Activated naive CD8-positive, alpha-beta T cell (primary cell): ENCODE results near the gene FIGNL2.

Experiments
- H3K27ac Mint-ChIP-seq: one replicate; pipeline ENCODE4 v1.8.0; 2021; ENCODE audit warnings: mixed read lengths
- H3K27me3 Mint-ChIP-seq: one replicate; pipeline ENCODE4 v1.8.0; 2021; ENCODE audit warnings: mixed read lengths
- H3K36me3 Mint-ChIP-seq: one replicate; pipeline ENCODE4 v1.8.0; 2021; ENCODE audit warnings: mixed read lengths
- H3K4me1 Mint-ChIP-seq: one replicate; pipeline ENCODE4 v1.8.0; 2021; ENCODE audit warnings: low read depth, mixed read lengths
- H3K4me3 Mint-ChIP-seq: one replicate; pipeline ENCODE4 v1.8.0; 2021; ENCODE audit warnings: mild to moderate bottlenecking, mixed read lengths
- H3K9me3 Mint-ChIP-seq: one replicate; pipeline ENCODE4 v1.8.0; 2021; ENCODE audit warnings: low read depth, mixed read lengths

FIGNL2 gene

DNA sequence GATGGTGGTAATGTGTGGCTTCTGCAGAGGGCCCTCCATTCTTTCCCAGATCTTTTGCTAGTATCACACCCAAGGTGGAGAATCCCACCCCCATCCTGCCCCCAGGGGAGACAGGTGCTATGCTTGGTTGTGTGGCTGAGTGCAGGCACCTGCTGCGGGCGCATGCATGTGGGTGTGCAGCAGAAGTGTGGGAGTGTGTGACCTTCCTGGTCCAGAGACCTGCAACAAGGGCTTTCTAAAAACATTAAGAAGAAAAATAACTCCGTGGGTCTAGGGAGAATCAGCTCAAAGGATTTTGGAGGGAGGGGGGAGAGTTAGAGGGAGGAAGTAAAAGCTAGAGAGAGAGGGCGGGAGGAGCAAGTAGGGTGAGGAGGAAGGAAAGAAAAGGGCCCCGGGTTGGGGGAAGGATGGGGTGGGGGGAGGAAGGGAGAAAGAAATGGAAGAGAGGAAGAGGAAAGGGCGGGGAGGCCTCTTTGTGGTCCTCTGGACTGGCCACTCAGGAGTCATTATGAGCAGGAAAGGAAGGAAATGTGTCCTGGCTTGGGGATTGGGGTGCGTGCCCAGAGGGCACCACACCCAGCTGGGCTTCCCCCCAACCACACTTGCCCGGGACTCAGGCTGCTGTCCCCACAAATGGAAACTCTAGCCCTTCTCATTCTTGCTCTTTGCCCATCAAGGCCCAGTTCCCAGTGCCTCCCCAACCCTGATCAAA, 3.1 kb upstream of the FIGNL2 start:
- Mint-ChIP-seq H3K27me3 (peaks cover 2% of the 10 kb centered on the region), H3K27ac (peak overlapping the region; percentile 43), H3K4me1 (peaks cover 18% of the 10 kb centered on the region), H3K4me3 (no peak overlapping the region), H3K36me3 (no peaks in the 10 kb centered on the region), H3K9me3 (no peaks in the 10 kb centered on the region)

GRCh38 chr12:51850965-51851299, 2.4 kb upstream of the FIGNL2 start:
- Mint-ChIP-seq H3K36me3 (no peaks in the 10 kb centered on the region), H3K27ac (no peak overlapping the region), H3K27me3 (peaks cover 4% of the 10 kb centered on the region), H3K4me1 (peaks cover 23% of the 10 kb centered on the region), H3K9me3 (no peaks in the 10 kb centered on the region), H3K4me3 (no peak overlapping the region)

- Mint-ChIP-seq H3K4me1 (peaks cover 24% of the 10 kb centered on the region), H3K9me3 (no peaks in the 10 kb centered on the region), H3K27me3 (peaks cover 5% of the 10 kb centered on the region), H3K36me3 (no peaks in the 10 kb centered on the region), H3K4me3 (peak overlapping the region; percentile 9), H3K27ac (no peak overlapping the region)
These were observed 1.8 kb upstream of the FIGNL2 start for GRCh38 chr12:51850081-51850964.

DNA sequence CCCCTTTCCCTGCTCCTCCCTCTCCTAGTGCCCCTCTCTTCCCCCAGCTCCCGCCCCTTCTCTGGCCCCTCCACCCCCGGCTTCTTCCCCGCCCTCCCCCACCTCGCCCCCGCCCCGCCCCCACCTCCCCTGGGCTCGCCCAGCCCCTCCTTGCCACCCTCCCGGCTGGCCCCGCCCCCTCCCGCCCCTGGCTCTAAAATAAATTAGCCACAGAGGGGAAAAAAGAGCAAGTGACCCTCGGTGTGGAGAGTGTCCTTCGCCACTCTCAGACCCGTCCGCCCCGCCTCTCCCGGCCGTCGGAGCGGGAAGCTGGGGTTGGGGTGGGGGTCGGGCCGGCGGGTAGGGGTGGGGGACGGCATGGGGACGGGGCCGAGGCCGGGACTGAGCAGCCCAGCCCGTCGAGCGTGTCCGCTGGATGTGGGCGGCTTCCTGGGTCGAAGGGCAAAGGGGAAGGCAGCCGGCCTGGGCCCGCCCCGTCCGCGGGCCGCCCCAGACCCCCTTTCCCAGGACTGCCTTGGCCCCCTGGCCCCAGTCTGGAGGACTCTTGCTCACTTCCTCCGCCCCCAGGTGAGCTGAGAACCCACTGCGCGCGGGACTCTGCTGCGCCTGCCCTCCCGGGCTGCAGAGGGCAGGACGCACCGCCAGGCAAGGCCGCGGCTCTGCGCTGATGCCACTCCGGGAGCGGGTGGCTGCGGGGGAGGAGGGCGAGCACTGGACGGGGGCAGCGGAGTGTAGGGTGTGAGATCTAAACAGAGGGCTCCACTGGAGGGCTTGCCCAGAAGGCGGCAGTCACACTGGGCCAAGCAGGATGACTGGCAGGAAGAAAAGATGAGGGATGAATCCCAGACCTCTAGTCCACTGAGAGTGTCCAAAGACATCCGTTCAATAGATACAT, 570 bp upstream of the FIGNL2 start:
- no peaks in the 10 kb centered on the region for H3K9me3 Mint-ChIP-seq
- H3K4me3 Mint-ChIP-seq = no peak overlapping the region
- peaks cover 7% of the 10 kb centered on the region for H3K27me3 Mint-ChIP-seq
- no peak overlapping the region for H3K27ac Mint-ChIP-seq
- peaks cover 24% of the 10 kb centered on the region for H3K4me1 Mint-ChIP-seq
- no peaks in the 10 kb centered on the region for H3K36me3 Mint-ChIP-seq

DNA sequence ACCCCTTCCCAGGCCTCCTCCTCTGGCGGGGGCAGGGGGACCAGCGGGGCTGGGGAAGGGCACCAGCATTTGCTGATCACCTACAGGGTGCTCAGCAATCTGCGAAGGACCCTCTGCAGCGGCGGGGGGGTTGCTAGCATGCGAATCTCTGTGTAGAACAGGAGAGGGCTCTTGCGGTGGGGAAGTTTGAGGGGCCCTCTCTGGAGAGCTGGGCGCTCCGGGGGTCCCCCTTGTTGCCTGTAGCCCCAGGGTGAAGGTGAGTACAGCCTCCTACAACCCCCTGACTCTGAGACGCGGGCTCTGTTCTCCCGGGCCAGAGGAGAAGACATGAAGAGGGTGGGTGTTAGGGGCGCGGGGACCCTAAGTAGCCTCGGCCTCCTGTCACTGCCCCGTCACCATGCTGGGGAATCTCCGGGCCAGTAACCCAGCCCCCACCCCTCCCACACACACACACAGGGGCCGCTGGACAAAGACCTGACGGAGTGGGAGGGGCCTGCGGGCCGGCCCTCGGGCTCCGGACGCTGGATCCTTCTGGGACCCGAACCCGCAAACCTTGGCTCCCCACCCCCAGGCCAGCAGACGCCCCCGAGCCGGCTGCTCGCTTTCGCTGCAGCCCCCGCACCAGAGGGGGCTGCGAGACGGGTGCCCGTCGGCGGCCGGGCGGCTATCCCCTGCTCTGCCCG, 734 bp downstream of the FIGNL2 start:
- peaks cover 11% of the 10 kb centered on the region for H3K27me3 Mint-ChIP-seq
- peaks cover 24% of the 10 kb centered on the region for H3K4me1 Mint-ChIP-seq
- H3K36me3 Mint-ChIP-seq = no peaks in the 10 kb centered on the region
- peak overlapping the region; percentile 53 for H3K4me3 Mint-ChIP-seq
- H3K9me3 Mint-ChIP-seq = no peaks in the 10 kb centered on the region
- H3K27ac Mint-ChIP-seq = no peak overlapping the region

DNA sequence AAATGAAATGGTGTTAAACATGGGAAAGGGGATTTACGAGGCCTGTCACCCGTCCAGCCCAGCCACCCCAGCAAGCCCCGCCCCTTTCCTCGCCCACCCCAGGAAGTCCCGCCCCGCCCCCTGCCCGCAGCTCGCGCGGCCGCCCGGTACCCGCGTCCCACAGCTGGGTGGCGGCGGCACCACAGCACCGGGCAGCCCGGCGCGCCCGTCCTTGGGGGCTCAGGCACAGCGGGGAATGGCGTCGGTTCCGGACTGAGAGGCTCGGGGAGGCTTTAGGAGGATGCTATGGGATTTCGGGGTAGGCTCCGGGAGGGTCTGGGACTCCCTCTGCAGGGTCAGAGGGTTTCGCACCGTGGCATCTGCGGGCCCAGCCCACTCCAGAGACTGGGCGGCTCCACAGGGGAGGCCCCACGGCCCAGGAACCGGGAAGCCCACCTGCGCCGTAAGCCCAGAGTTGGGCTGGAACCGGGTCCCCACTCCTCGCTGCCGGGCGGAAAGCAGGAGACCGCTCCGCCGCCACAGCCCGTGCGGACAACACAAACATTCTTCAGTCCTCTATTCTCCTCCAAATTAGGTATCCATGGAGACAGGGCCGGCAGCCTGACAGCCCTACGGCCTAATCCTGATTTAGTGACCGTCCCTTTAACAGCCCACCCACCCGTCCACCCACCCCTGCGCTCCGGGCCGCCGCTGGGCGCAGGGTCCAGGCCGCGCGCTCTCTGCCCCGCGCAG, 1.4 kb downstream of the FIGNL2 start:
- H3K27ac Mint-ChIP-seq = no peak overlapping the region
- peak overlapping the region; percentile 79 for H3K4me3 Mint-ChIP-seq
- H3K36me3 Mint-ChIP-seq = no peaks in the 10 kb centered on the region
- H3K9me3 Mint-ChIP-seq = no peaks in the 10 kb centered on the region
- peaks cover 11% of the 10 kb centered on the region for H3K27me3 Mint-ChIP-seq
- peaks cover 21% of the 10 kb centered on the region for H3K4me1 Mint-ChIP-seq

GRCh38 chr12:51846271-51846691, 2.2 kb downstream of the FIGNL2 start:
- Mint-ChIP-seq H3K9me3 (no peaks in the 10 kb centered on the region), H3K36me3 (no peaks in the 10 kb centered on the region), H3K27ac (no peak overlapping the region), H3K4me1 (peaks cover 18% of the 10 kb centered on the region), H3K27me3 (peaks cover 12% of the 10 kb centered on the region), H3K4me3 (peak overlapping the region; percentile 79)

GRCh38 chr12:51845482-51845881, 3.0 kb downstream of the FIGNL2 start:
- H3K4me1 Mint-ChIP-seq = peaks cover 12% of the 10 kb centered on the region
- no peaks in the 10 kb centered on the region for H3K9me3 Mint-ChIP-seq
- no peaks in the 10 kb centered on the region for H3K36me3 Mint-ChIP-seq
- H3K4me3 Mint-ChIP-seq = no peak overlapping the region
- no peak overlapping the region for H3K27ac Mint-ChIP-seq
- H3K27me3 Mint-ChIP-seq = peaks cover 12% of the 10 kb centered on the region

DNA sequence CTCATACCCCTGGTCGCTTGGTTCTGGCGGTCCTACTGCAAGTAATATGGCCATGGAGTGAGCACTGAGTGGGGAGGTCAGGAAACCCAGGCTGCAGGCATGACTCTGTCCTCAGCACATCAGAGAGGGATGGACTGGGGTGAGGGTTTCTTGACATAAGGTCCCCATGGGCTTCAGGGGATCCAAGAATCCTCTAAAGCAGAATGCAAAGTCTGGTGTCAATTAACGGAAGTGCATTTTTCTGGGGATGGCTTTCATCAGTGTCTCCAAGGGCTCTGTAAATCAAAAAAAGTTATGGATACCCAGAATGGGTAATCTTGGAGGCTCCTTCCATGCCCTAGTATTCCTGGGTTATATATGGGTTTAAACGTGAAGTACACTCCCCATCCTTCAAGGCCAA, 3.7 kb downstream of the FIGNL2 start:
- Mint-ChIP-seq H3K4me1 (peaks cover 12% of the 10 kb centered on the region), H3K9me3 (no peaks in the 10 kb centered on the region), H3K36me3 (no peaks in the 10 kb centered on the region), H3K27ac (no peak overlapping the region), H3K27me3 (peaks cover 12% of the 10 kb centered on the region), H3K4me3 (no peak overlapping the region)

DNA sequence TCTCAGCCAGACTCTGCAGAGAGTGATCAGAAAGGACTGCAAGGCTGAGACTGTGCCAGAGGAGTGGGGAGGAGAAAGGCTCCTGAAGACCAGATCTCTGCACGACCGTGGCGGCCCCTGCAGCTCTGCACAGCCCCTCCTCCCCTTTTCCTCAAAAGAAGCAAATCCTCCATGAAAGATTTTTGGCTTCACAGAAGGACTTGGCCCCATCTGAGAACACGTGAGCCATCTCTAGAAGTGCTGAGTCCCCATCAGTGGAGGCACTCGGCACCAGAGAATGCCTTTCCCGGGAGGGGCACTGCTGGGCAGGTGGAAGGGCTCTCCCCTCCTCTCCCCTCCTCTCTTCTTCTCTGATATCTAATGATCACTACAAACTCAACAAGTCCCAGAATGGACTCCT, 6.8 kb downstream of the FIGNL2 start:
- Mint-ChIP-seq H3K9me3 (no peaks in the 10 kb centered on the region), H3K36me3 (no peaks in the 10 kb centered on the region), H3K27me3 (peaks cover 15% of the 10 kb centered on the region), H3K4me1 (peaks cover 7% of the 10 kb centered on the region), H3K27ac (no peak overlapping the region), H3K4me3 (no peak overlapping the region)

DNA sequence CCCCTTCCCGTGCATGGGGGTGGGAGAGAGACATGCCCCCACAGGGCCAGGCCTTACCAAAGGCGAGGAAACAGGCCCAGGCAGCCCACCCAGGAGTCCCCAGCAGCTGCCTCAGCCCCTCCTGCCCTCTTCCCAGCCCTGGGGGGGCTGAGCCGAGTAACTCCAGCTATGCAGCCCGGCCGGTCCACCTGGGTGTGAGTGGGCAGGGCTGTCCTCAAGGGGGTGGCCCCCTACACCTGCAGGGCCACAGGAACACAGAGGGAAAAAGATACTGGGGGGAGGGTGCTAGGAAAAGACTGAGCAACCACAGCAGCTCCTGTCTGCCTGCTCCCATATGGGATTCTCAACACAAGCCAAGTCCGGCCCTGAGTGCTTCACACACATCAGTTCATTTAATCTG, 7.6 kb downstream of the FIGNL2 start:
- Mint-ChIP-seq H3K27me3 (peaks cover 12% of the 10 kb centered on the region), H3K27ac (no peak overlapping the region), H3K4me3 (no peak overlapping the region), H3K4me1 (peaks cover 1% of the 10 kb centered on the region), H3K9me3 (no peaks in the 10 kb centered on the region), H3K36me3 (no peaks in the 10 kb centered on the region)

GRCh38 chr12:51839310-51839947, 9.1 kb downstream of the FIGNL2 start:
- Mint-ChIP-seq H3K4me1 (no peaks in the 10 kb centered on the region), H3K27me3 (peaks cover 10% of the 10 kb centered on the region), H3K4me3 (no peak overlapping the region), H3K9me3 (no peaks in the 10 kb centered on the region), H3K36me3 (no peaks in the 10 kb centered on the region), H3K27ac (no peak overlapping the region)

DNA sequence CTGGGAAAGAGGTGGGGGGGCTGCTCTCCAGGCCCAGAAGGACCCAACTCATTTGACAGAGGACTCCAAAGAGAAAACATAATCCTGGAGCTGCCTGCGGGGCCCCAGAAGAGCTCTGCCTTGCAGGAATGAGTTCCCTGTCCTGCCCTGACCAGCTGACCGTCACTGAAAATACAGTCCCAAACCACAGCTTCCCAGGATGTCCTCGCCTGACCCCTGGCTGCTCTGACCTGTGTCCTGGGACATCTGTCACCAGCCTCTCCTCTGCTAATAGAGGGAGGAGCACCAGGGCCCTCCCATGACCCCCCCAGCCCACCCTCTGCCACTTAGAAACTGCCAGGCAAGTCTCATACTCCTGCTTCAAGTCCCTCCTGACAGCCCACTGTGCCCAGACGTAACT, 9.8 kb downstream of the FIGNL2 start:
- Mint-ChIP-seq H3K4me1 (no peaks in the 10 kb centered on the region), H3K36me3 (no peaks in the 10 kb centered on the region), H3K4me3 (no peak overlapping the region), H3K9me3 (no peaks in the 10 kb centered on the region), H3K27ac (no peak overlapping the region), H3K27me3 (peaks cover 10% of the 10 kb centered on the region)
